LNCaP clone FGC (cell line): Measurements from ENCODE around the gene ACTBL2.

Source experiments
- DNase-seq: peaks from one replicate; pipeline ENCODE4 v3.0.0-alpha.2; 2011; ENCODE audit warnings: low read depth
- H3K4me3 ChIP-seq: 2 replicates; pipeline ENCODE4 v1.5.1; 2011; ENCODE audit warnings: mild to moderate bottlenecking, low read depth, low read length, control low read depth
- CTCF ChIP-seq: IDR thresholded peaks from 2 replicates; pipeline ENCODE4 v1.5.1; 2012; ENCODE audit warnings: mild to moderate bottlenecking; ENCODE audit not compliant: control insufficient read depth, insufficient read depth; ENCODE audit errors: extremely low read depth

ACTBL2 gene

GRCh38 chr5:57448287-57448686 lies 34.3 kb downstream of the ACTBL2 start:
- TF ChIP-seq CTCF, result no peak

GRCh38 chr5:57447658-57448057 lies 35.0 kb downstream of the ACTBL2 start:
- no peak overlapping the region for H3K4me3 ChIP-seq
- DNase-seq, result no peak
- TF ChIP-seq CTCF, result no peak

More at GRCh38 chr5:57448287-57448686, 34.3 kb downstream of the ACTBL2 start:
- H3K4me3 ChIP-seq, result no peak overlapping the region
- no peak for DNase-seq

GRCh38 chr5:57446966-57447365 lies 35.6 kb downstream of the ACTBL2 start:
- no peak overlapping the region for H3K4me3 ChIP-seq
- TF ChIP-seq CTCF, result no peak
- no peak for DNase-seq

- no peak overlapping the region for H3K4me3 ChIP-seq
These were observed 36.9 kb downstream of the ACTBL2 start for GRCh38 chr5:57445705-57446037.

GRCh38 chr5:57445006-57445704 lies 37.5 kb downstream of the ACTBL2 start:
- H3K4me3 ChIP-seq, result no peak overlapping the region
- TF ChIP-seq CTCF, result no peak
- DNase-seq, result no peak

More at GRCh38 chr5:57445705-57446037, 36.9 kb downstream of the ACTBL2 start:
- TF ChIP-seq CTCF, result no peak
- no peak for DNase-seq

- no peak overlapping the region for H3K4me3 ChIP-seq
- no peak for TF ChIP-seq CTCF
- no peak for DNase-seq
These were observed 40.4 kb downstream of the ACTBL2 start for GRCh38 chr5:57442080-57442839.
